Ishikawa (cell line): ENCODE measurements around the gene EML4.

ENCODE experiments used
- CEBPB ChIP-seq: IDR thresholded peaks from 2 replicates; pipeline ENCODE4 v1.6.1; 2012
- CREB1 ChIP-seq: IDR thresholded peaks from 2 replicates; pipeline ENCODE4 v1.6.1; 2012; ENCODE audit warnings: low read depth
- EGR1 ChIP-seq: IDR thresholded peaks from 2 replicates; pipeline ENCODE4 v1.6.1; 2012
- EP300 ChIP-seq: IDR thresholded peaks from 2 replicates; pipeline ENCODE4 v1.6.1; 2012; ENCODE audit warnings: borderline replicate concordance
- FOXM1 ChIP-seq: IDR thresholded peaks from 2 replicates; pipeline ENCODE4 v1.6.1; 2012; ENCODE audit warnings: low read depth, borderline replicate concordance
- NFIC ChIP-seq: IDR thresholded peaks from 2 replicates; pipeline ENCODE4 v1.6.1; 2012
- RAD21 ChIP-seq: IDR thresholded peaks from 2 replicates; pipeline ENCODE4 v1.6.1; 2012; ENCODE audit warnings: low read depth
- TAF1 ChIP-seq: IDR thresholded peaks from 2 replicates; pipeline ENCODE4 v1.6.1; 2012; ENCODE audit warnings: low read depth, mild to moderate bottlenecking
- TCF12 ChIP-seq: IDR thresholded peaks from 2 replicates; pipeline ENCODE4 v1.6.1; 2012; ENCODE audit warnings: low read depth
- TEAD4 ChIP-seq: IDR thresholded peaks from 2 replicates; pipeline ENCODE4 v1.6.1; 2012
- YY1 ChIP-seq: IDR thresholded peaks from 2 replicates; pipeline ENCODE4 v1.6.1; 2012; ENCODE audit warnings: low read depth
- ZBTB7A ChIP-seq: IDR thresholded peaks from 2 replicates; pipeline ENCODE4 v1.6.1; 2012; ENCODE audit warnings: low read depth
- TF ChIP-seq, protein P1 (sequence below): IDR thresholded peaks from 2 replicates; pipeline ENCODE4 v1.6.1; 2012; ENCODE audit warnings: low read depth, mild to moderate bottlenecking
- TF ChIP-seq, protein P2 (sequence below): IDR thresholded peaks from 2 replicates; pipeline ENCODE4 v1.6.1; 2012
- TF ChIP-seq, protein P3 (sequence below): IDR thresholded peaks from 2 replicates; pipeline ENCODE4 v1.6.1; 2012

The EML4 gene

GRCh38 chr2:42205337-42205736 is 36.2 kb downstream of the EML4 start:
- TF ChIP-seq EGR1 (no peak), ZBTB7A (no peak), TEAD4 (no peak), TAF1 (no peak), TCF12 (no peak), RAD21 (no peak), NFIC (no peak), CEBPB (no peak), EP300 (no peak), YY1 (no peak), CREB1 (no peak), FOXM1 (no peak)
- TF ChIP-seq, protein P1, sequence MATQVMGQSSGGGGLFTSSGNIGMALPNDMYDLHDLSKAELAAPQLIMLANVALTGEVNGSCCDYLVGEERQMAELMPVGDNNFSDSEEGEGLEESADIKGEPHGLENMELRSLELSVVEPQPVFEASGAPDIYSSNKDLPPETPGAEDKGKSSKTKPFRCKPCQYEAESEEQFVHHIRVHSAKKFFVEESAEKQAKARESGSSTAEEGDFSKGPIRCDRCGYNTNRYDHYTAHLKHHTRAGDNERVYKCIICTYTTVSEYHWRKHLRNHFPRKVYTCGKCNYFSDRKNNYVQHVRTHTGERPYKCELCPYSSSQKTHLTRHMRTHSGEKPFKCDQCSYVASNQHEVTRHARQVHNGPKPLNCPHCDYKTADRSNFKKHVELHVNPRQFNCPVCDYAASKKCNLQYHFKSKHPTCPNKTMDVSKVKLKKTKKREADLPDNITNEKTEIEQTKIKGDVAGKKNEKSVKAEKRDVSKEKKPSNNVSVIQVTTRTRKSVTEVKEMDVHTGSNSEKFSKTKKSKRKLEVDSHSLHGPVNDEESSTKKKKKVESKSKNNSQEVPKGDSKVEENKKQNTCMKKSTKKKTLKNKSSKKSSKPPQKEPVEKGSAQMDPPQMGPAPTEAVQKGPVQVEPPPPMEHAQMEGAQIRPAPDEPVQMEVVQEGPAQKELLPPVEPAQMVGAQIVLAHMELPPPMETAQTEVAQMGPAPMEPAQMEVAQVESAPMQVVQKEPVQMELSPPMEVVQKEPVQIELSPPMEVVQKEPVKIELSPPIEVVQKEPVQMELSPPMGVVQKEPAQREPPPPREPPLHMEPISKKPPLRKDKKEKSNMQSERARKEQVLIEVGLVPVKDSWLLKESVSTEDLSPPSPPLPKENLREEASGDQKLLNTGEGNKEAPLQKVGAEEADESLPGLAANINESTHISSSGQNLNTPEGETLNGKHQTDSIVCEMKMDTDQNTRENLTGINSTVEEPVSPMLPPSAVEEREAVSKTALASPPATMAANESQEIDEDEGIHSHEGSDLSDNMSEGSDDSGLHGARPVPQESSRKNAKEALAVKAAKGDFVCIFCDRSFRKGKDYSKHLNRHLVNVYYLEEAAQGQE = no peak
- TF ChIP-seq, protein P2, sequence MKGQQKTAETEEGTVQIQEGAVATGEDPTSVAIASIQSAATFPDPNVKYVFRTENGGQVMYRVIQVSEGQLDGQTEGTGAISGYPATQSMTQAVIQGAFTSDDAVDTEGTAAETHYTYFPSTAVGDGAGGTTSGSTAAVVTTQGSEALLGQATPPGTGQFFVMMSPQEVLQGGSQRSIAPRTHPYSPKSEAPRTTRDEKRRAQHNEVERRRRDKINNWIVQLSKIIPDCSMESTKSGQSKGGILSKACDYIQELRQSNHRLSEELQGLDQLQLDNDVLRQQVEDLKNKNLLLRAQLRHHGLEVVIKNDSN = no peak
- TF ChIP-seq, protein P3, sequence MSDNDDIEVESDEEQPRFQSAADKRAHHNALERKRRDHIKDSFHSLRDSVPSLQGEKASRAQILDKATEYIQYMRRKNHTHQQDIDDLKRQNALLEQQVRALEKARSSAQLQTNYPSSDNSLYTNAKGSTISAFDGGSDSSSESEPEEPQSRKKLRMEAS = no peak

DNA sequence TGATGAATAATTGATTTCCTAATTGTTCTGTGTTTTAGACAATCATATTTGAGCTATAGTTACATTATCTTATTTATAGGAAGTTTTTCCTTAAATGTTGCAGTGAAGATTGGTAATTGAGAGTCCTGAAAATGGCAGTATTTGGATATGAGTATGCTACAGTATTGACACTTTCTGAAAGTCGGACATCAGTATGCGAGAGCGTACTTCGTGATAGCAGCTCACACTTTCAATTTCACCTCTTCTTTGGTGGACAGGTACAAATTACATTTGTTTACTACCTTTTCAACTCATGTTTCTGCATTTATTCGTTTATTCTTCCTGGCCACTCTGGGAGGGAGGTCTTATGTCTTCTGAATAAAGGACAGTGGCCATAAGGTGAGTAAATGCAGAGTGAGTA is 38.7 kb downstream of the EML4 start:
- TF ChIP-seq, protein P1 = no peak
- TF ChIP-seq FOXM1 (no peak), ZBTB7A (no peak), EGR1 (no peak), TAF1 (no peak), YY1 (no peak)
- TF ChIP-seq, protein P3 = no peak

DNA sequence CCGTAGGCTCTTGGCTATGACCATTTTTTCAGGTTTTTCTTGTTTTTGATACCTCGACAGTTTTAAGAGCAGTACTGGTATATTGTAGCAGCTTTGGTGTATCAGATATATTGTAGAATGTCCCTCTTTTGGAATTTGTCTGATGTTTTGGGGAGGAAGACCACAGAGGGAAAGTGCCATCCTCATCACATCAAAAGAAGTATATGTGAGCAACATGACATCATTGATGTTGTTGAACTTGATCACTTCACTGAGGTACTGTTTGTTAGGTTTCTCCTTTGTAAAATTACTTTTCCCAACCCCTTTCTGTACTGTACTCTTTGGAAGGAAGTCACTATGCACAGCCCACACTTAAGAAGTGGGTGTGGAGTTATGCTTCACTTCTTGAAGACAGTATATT is 41.0 kb downstream of the EML4 start:
- TF ChIP-seq TAF1 (no peak), EGR1 (no peak), NFIC (no peak), CREB1 (no peak), RAD21 (no peak), CEBPB (no peak), TCF12 (no peak), ZBTB7A (no peak), YY1 (no peak), FOXM1 (no peak), EP300 (no peak), TEAD4 (no peak)
- TF ChIP-seq, protein P3 = no peak
- TF ChIP-seq, protein P2 = no peak
- TF ChIP-seq, protein P1 = no peak

DNA sequence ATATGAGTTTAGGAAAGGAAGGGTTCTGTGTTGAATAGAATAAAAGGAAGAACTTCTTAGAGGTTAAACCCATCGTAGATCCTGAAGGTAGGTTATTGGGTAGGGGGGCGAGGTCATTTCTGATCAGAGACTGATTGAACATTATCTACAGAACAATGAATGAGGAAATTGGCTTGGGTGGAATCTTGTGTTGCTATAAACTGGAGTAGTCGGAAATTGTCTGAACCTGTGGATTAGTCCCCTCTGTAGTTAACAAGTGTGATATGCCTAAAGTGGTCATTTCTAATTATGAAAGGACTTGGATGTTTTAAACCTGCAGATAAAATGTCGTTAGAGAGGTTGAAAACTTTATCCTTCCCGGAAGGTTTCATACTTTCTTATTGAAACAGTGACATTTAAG is 42.1 kb downstream of the EML4 start:
- no peak for TF ChIP-seq EGR1

GRCh38 chr2:42214669-42215068 is 45.5 kb downstream of the EML4 start:
- TF ChIP-seq TEAD4 (no peak), YY1 (no peak), EGR1 (no peak), FOXM1 (no peak), TAF1 (no peak), CEBPB (no peak), NFIC (no peak), TCF12 (no peak), EP300 (no peak), RAD21 (no peak), CREB1 (no peak), ZBTB7A (no peak)
- TF ChIP-seq, protein P3 = no peak
- TF ChIP-seq, protein P2 = no peak
